OCI-LY1 (cell line): ENCODE measurements around the gene SSC4D.

Experiments used
- EZH2 ChIP-seq: fragments of 200-600 bp; sonication (generic), shearing (Covaris generic); IDR thresholded peaks from 2 replicates; pipeline ENCODE4 v1.8.0; 2017; ENCODE audit warnings: borderline replicate concordance, mixed run types, mild to moderate bottlenecking, antibody characterized with exemption, low read length, moderate library complexity, mixed read lengths
- TF ChIP-seq, protein P1 (sequence below): fragments of 200-600 bp; sonication (generic), shearing (Covaris generic); IDR thresholded peaks from 2 replicates; pipeline ENCODE4 v1.5.1; 2017; ENCODE audit warnings: mild to moderate bottlenecking, antibody characterized with exemption, low read length, moderate library complexity, mixed read lengths

GRCh38 chr7:76342222-76342621 lies 67.3 kb downstream of the SSC4D start:
- TF ChIP-seq, protein P1, sequence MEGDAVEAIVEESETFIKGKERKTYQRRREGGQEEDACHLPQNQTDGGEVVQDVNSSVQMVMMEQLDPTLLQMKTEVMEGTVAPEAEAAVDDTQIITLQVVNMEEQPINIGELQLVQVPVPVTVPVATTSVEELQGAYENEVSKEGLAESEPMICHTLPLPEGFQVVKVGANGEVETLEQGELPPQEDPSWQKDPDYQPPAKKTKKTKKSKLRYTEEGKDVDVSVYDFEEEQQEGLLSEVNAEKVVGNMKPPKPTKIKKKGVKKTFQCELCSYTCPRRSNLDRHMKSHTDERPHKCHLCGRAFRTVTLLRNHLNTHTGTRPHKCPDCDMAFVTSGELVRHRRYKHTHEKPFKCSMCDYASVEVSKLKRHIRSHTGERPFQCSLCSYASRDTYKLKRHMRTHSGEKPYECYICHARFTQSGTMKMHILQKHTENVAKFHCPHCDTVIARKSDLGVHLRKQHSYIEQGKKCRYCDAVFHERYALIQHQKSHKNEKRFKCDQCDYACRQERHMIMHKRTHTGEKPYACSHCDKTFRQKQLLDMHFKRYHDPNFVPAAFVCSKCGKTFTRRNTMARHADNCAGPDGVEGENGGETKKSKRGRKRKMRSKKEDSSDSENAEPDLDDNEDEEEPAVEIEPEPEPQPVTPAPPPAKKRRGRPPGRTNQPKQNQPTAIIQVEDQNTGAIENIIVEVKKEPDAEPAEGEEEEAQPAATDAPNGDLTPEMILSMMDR = no peak
- no peak for TF ChIP-seq EZH2
